ENCODE data around the gene CFAP47. TPM values are rescaled to one million over a fixed set of nuclear protein-coding genes. Genes with fewer than 3 reads are reported as not detected.

The CFAP47 gene
- total and polyA plus RNA-seq, 2 donors (not counting 3 experiments of a cell fraction or from before 2014, with no cell fraction given), result not detected

DNA sequence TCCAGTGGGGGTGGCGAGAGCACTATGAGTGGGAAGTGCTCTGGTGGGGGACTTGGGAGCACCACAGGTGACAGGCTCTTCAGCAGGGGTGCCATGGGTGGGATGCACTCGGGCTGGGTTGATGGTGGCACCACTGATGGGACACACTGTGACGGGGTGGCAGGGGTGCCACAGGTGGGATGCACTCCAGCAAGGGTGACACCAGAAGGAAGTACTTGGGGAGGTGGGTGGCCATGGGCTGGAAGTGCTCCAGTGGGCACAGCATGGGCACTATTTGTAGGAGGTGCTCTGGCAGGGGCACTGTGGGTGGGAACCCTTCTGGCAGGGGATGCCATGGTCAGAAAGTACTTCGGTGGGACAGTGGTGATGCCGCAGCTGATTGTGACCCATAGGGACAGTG is 346.6 kb downstream of the CFAP47 start:
- BruUV-seq (replicated peaks), result no TSS peak
- ChIA-PET CTCF (no interaction called here), POLR2A (no interaction called here)
- H3K4me3 ChIP-seq (replicated peaks in 1 of 3; ENCODE audit: insufficient read depth in 1 of 3, low read depth in 1 of 3, low read length in 3 of 3), result no peak overlapping the region
- H2AFZ ChIP-seq (ENCODE audit: low read depth, low read length), result no peak overlapping the region
- dilution Hi-C loops (cut with MboI; ENCODE audit: extremely low pct_ligation_motif_present, low sequenced_read_pairs) (no loop called here), intact Hi-C loops (cut with micrococcal nuclease) (no loop called here)
- H3K79me2 ChIP-seq (ENCODE audit: control insufficient read depth, insufficient read depth, low read length), result no peaks in the 10 kb centered on the region
- no peaks in the 10 kb centered on the region for H3K27me3 ChIP-seq (ENCODE audit: control insufficient read depth in 2 of 2, insufficient read depth in 2 of 2, low read length in 2 of 2)
- FAIRE-seq, result no peak
- H3K4me2 ChIP-seq (ENCODE audit: insufficient read depth, low read length), result no peak overlapping the region
- no peaks in the 10 kb centered on the region for H3K9me3 ChIP-seq (replicated peaks; ENCODE audit: control insufficient read depth, insufficient read depth, low read length)
- H3K27ac ChIP-seq (ENCODE audit: insufficient read depth, low read depth, low read length), result no peak overlapping the region
- DNase-seq (ENCODE audit: low read depth, low spot score), result no peak
- H3K36me3 ChIP-seq (ENCODE audit: control insufficient read depth in 2 of 2, extremely low read depth in 1 of 2, insufficient read depth in 2 of 2, low read length in 2 of 2), result no peaks in the 10 kb centered on the region
- no peaks in the 10 kb centered on the region for H4K20me1 ChIP-seq (replicated peaks; ENCODE audit: control insufficient read depth, extremely low read depth, insufficient read depth, low read length)
- H3K9ac ChIP-seq (replicated peaks; ENCODE audit: extremely low read depth, insufficient read depth, low read length), result no peak overlapping the region
- no peaks in the 10 kb centered on the region for H3K4me1 ChIP-seq (ENCODE audit: control insufficient read depth, extremely low read depth, insufficient read depth, low read length)
- TF ChIP-seq MYC (IDR thresholded peaks at IDR 0.05; ENCODE audit: low read depth, low read length), result no peak
- no peak for TF ChIP-seq JUN (IDR thresholded peaks at IDR 0.05; ENCODE audit: borderline replicate concordance, insufficient read depth, insufficient read length, low read depth)
- TF ChIP-seq, protein P1, sequence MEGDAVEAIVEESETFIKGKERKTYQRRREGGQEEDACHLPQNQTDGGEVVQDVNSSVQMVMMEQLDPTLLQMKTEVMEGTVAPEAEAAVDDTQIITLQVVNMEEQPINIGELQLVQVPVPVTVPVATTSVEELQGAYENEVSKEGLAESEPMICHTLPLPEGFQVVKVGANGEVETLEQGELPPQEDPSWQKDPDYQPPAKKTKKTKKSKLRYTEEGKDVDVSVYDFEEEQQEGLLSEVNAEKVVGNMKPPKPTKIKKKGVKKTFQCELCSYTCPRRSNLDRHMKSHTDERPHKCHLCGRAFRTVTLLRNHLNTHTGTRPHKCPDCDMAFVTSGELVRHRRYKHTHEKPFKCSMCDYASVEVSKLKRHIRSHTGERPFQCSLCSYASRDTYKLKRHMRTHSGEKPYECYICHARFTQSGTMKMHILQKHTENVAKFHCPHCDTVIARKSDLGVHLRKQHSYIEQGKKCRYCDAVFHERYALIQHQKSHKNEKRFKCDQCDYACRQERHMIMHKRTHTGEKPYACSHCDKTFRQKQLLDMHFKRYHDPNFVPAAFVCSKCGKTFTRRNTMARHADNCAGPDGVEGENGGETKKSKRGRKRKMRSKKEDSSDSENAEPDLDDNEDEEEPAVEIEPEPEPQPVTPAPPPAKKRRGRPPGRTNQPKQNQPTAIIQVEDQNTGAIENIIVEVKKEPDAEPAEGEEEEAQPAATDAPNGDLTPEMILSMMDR (IDR thresholded peaks at IDR 0.05; ENCODE audit: extremely low read depth in 1 of 2, insufficient read depth in 1 of 2, low read depth in 1 of 2, low read length in 2 of 2), result no peak
- TF ChIP-seq GATA2 (IDR thresholded peaks at IDR 0.05; ENCODE audit: insufficient read depth, insufficient read length, low read depth, low read length), result no peak
- no peak for TF ChIP-seq POLR2AphosphoS5 (IDR thresholded peaks at IDR 0.05; ENCODE audit: insufficient read depth, low read depth, low read length)
- no peak for TF ChIP-seq FOS (IDR thresholded peaks at IDR 0.05; ENCODE audit: borderline replicate concordance, insufficient read depth, low read length)
- TF ChIP-seq EZH2 (IDR thresholded peaks at IDR 0.05; ENCODE audit: borderline replicate concordance, low read depth, low read length, severe bottlenecking), result no peak
- TF ChIP-seq, protein P2, sequence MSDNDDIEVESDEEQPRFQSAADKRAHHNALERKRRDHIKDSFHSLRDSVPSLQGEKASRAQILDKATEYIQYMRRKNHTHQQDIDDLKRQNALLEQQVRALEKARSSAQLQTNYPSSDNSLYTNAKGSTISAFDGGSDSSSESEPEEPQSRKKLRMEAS (IDR thresholded peaks at IDR 0.05; ENCODE audit: insufficient read depth, insufficient read length), result no peak
- no peak for TF ChIP-seq POLR2A (IDR thresholded peaks at IDR 0.05; ENCODE audit: low read depth, low read length)
- H3K9me1 ChIP-seq (replicated peaks; ENCODE audit: control insufficient read depth, extremely low read depth, insufficient read depth, low read length), result no peaks in the 10 kb centered on the region
